Measurements from ENCODE around the gene CCDC117. TPM values are rescaled to one million over a fixed set of nuclear protein-coding genes. Genes with fewer than 3 reads are reported as not detected.
"Not testable (repeated sequence)": the region's sequence is repeated elsewhere in the genome, so short reads cannot be mapped to it uniquely, and the experiment has no call there.

CCDC117 gene, protein sequence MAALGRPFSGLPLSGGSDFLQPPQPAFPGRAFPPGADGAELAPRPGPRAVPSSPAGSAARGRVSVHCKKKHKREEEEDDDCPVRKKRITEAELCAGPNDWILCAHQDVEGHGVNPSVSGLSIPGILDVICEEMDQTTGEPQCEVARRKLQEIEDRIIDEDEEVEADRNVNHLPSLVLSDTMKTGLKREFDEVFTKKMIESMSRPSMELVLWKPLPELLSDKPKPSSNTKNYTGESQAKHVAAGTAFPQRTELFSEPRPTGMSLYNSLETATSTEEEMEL
- 36.1 and 48.1 TPM in 2 replicates for total RNA-seq (2014; rRNA removed; shearing (Covaris generic))

- peak within 1 kb of the TSS; percentile 83 for H3K4me3 ChIP-seq (ENCODE audit: insufficient read depth, low read depth, low read length)
- no peaks in the 10 kb centered on the region for H3K27me3 ChIP-seq (ENCODE audit: control insufficient read depth, insufficient read depth, low read length)
- peak; percentile 96 for DNase-seq
- peaks cover 8% of the 10 kb centered on the region for H3K36me3 ChIP-seq (replicated peaks; ENCODE audit: control insufficient read depth, insufficient read depth, low read length)
Observed at GRCh38 chr22:28772633-28773460, at the start of gene CCDC117. Gene CCDC117, plus strand, starts transcription at chr22:28772695. Its CDS starts 155 bp downstream, at chr22:28772850.

- Histone ChIP-seq H3K36me3 (replicated peaks; ENCODE audit: control insufficient read depth, insufficient read depth, low read length) (peaks cover 12% of the 10 kb centered on the region), H3K27me3 (ENCODE audit: control insufficient read depth, insufficient read depth, low read length) (no peaks in the 10 kb centered on the region), H3K4me3 (ENCODE audit: insufficient read depth, low read depth, low read length) (no peak overlapping the region)
- no peak for DNase-seq
Observed at GRCh38 chr22:28728002-28728401, 44.5 kb upstream of the CCDC117 start.

- Histone ChIP-seq H3K27me3 (ENCODE audit: control insufficient read depth, insufficient read depth, low read length) (no peaks in the 10 kb centered on the region), H3K4me3 (ENCODE audit: insufficient read depth, low read depth, low read length) (no peak overlapping the region), H3K36me3 (replicated peaks; ENCODE audit: control insufficient read depth, insufficient read depth, low read length) (peaks cover 15% of the 10 kb centered on the region)
- DNase-seq, result no peak
Observed at GRCh38 chr22:28728621-28729313, 43.7 kb upstream of the CCDC117 start.

GRCh38 chr22:28730179-28730578 is 42.3 kb upstream of the CCDC117 start:
- no peak overlapping the region for H3K4me3 ChIP-seq (ENCODE audit: insufficient read depth, low read depth, low read length)
- no peak for DNase-seq
- H3K36me3 ChIP-seq (replicated peaks; ENCODE audit: control insufficient read depth, insufficient read depth, low read length), result peaks cover 13% of the 10 kb centered on the region
- H3K27me3 ChIP-seq (ENCODE audit: control insufficient read depth, insufficient read depth, low read length), result no peaks in the 10 kb centered on the region

- Histone ChIP-seq H3K27me3 (ENCODE audit: control insufficient read depth, insufficient read depth, low read length) (no peaks in the 10 kb centered on the region), H3K36me3 (replicated peaks; ENCODE audit: control insufficient read depth, insufficient read depth, low read length) (peaks cover 10% of the 10 kb centered on the region), H3K4me3 (ENCODE audit: insufficient read depth, low read depth, low read length) (no peak overlapping the region)
- DNase-seq, result no peak
Observed at GRCh38 chr22:28734393-28734792, 38.1 kb upstream of the CCDC117 start.

- peak; percentile 50 for DNase-seq
- no peaks in the 10 kb centered on the region for H3K27me3 ChIP-seq (ENCODE audit: control insufficient read depth, insufficient read depth, low read length)
- no peak overlapping the region for H3K4me3 ChIP-seq (ENCODE audit: insufficient read depth, low read depth, low read length)
- peaks cover 8% of the 10 kb centered on the region for H3K36me3 ChIP-seq (replicated peaks; ENCODE audit: control insufficient read depth, insufficient read depth, low read length)
Observed at GRCh38 chr22:28736301-28737155, 36.0 kb upstream of the CCDC117 start.

DNA sequence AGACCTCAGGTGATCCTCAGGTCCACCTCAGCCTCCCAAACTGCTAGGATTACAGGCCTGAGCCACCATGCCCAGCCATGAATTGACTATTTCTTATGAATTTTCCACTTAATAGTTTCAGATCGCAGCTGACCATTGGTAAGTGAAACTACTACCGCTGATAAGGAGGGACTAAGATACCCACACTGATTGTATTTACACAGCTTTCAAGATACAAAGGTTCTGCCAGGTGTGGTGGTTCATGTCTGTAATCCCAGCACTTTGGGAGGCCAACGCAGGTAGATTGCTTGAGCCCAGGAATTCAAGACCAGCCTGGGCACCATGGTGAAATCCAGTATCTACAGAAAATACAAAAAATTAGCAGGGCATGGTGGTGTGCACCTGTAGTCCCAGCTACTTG is 34.8 kb upstream of the CCDC117 start:
- H3K27me3 ChIP-seq (ENCODE audit: control insufficient read depth, insufficient read depth, low read length), result no peaks in the 10 kb centered on the region
- no peak overlapping the region for H3K4me3 ChIP-seq (ENCODE audit: insufficient read depth, low read depth, low read length)
- no peak for DNase-seq
- H3K36me3 ChIP-seq (replicated peaks; ENCODE audit: control insufficient read depth, insufficient read depth, low read length), result peaks cover 6% of the 10 kb centered on the region; the same call in 1 of the 2 replicates

DNA sequence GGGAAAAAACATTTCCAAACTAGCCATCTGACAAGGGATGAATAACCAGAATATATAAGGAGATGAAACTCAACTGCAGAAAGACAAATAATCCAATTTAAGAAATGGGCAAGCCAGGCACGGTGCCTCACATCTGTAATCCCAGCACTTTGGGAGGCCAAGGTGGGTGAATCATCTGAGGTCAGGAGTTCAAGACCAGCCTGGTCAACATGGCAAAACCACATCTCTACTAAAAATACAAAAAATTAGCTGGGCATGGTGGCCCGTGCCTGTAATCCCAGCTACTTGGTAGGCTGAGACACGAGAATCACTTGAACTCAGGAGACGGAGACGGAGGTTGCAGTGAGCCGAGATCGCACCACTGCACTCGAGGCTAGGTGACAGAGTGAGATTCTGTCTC is 33.6 kb upstream of the CCDC117 start:
- not testable (repeated sequence) for DNase-seq; H3K27me3 ChIP-seq (ENCODE audit: control insufficient read depth, insufficient read depth, low read length); H3K4me3 ChIP-seq (ENCODE audit: insufficient read depth, low read depth, low read length); H3K36me3 ChIP-seq (replicated peaks; ENCODE audit: control insufficient read depth, insufficient read depth, low read length)

GRCh38 chr22:28741200-28741784 is 31.2 kb upstream of the CCDC117 start:
- no peak for DNase-seq
- no peaks in the 10 kb centered on the region for H3K27me3 ChIP-seq (ENCODE audit: control insufficient read depth, insufficient read depth, low read length)
- H3K36me3 ChIP-seq (replicated peaks; ENCODE audit: control insufficient read depth, insufficient read depth, low read length), result peaks cover 11% of the 10 kb centered on the region
- peak overlapping the region; percentile 67 for H3K4me3 ChIP-seq (ENCODE audit: insufficient read depth, low read depth, low read length)

DNA sequence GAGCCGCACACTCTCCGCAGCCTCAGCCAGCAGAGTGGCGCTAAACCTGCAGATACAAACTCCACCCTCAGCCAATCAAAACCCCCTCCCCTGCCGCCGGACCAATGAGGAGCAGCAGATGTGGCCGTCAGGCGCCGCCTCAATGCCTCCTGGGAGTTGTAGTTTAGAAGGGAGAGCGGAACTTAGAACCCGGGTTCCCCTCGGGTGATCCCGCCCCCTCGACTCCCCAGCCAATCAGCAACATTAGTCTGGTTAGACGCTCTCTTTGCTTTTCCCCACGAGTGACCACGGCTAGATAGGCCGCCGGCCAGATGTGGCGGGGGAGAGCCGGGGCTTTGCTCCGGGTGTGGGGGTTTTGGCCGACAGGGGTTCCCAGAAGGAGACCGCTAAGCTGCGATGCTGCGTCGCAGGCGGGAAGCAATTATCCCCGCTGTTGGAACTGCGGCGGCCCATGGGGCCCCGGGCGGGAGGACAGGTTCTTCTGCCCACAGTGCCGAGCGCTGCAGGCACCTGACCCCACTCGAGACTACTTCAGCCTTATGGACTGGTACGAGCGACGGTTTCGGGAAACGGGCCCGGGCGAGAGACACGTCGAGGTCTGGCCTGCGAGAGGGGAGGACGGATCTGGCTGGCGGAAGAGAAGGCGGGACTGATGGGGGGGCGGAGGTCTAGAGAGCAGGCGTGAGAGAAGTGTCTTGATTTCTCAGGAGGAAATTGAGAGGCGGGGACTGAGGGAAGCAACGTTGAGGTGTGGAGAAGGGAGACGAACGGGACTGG is 30.5 kb upstream of the CCDC117 start, which contains the start of the genes CHEK2 and HSCB:
Gene CHEK2 (minus strand): TSS at position 36 of the 777 bp plus-strand sequence. CDS start 7,099 bp downstream, outside the sequence.
Gene HSCB (plus strand): TSS at position 255 of the 777 bp plus-strand sequence. CDS start 57 bp downstream, at position 312.
- Histone ChIP-seq H3K36me3 (replicated peaks; ENCODE audit: control insufficient read depth, insufficient read depth, low read length) (peaks cover 16% of the 10 kb centered on the region), H3K27me3 (ENCODE audit: control insufficient read depth, insufficient read depth, low read length) (no peaks in the 10 kb centered on the region), H3K4me3 (ENCODE audit: insufficient read depth, low read depth, low read length) (peak within 1 kb of the TSS; percentile 98)
- peak; percentile 96 for DNase-seq

- peaks cover 21% of the 10 kb centered on the region for H3K36me3 ChIP-seq (replicated peaks; ENCODE audit: control insufficient read depth, insufficient read depth, low read length)
- H3K27me3 ChIP-seq (ENCODE audit: control insufficient read depth, insufficient read depth, low read length), result no peaks in the 10 kb centered on the region
- H3K4me3 ChIP-seq (ENCODE audit: insufficient read depth, low read depth, low read length), result peak overlapping the region; percentile 98
- no peak for DNase-seq
Observed at GRCh38 chr22:28742562-28742962, 29.9 kb upstream of the CCDC117 start.

DNA sequence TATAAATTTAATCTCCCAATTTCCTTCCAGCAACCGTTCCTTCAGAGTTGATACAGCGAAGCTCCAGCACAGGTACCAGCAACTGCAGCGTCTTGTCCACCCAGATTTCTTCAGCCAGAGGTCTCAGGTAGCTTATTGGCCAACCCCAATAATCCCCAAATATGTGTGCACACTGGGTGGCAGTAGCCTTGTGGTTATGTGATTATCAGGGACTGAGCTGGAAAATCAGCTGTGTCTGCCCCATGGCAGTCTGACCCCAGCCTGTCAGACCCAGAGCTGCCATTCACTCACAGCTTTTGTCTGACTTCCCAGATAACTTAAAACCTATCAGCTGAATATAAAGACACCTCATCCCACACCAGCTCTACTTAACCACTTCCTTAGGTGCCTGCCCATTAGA is 28.6 kb upstream of the CCDC117 start:
- no peak overlapping the region for H3K4me3 ChIP-seq (ENCODE audit: insufficient read depth, low read depth, low read length)
- H3K27me3 ChIP-seq (ENCODE audit: control insufficient read depth, insufficient read depth, low read length), result no peaks in the 10 kb centered on the region
- peaks cover 26% of the 10 kb centered on the region for H3K36me3 ChIP-seq (replicated peaks; ENCODE audit: control insufficient read depth, insufficient read depth, low read length)
- no peak for DNase-seq

DNA sequence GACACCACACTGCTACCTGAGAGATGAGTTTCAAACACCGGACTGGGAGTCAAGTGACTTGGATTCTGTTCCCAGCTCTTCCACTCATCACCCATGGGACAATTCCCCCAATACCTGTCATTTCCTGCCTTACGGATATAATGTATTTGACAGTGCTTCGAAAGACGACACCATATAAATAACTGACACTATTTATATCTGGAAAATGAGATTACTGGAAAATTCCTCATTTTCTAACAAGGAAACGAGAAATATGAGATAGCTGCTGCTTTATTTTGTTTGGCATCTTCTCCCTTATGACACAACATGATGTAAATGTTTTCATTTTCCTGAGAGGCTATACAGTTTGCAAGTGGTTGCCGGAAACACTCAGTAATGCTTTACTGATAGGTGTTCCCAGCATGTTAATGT is 22.0 kb upstream of the CCDC117 start:
- no peak for DNase-seq

More for the DNA sequence above, 22.0 kb upstream of the CCDC117 start:
- Histone ChIP-seq H3K4me3 (ENCODE audit: insufficient read depth, low read depth, low read length) (no peak overlapping the region), H3K36me3 (replicated peaks; ENCODE audit: control insufficient read depth, insufficient read depth, low read length) (peaks cover 24% of the 10 kb centered on the region), H3K27me3 (ENCODE audit: control insufficient read depth, insufficient read depth, low read length) (no peaks in the 10 kb centered on the region)
